ENCODE results near the gene NT5DC4.

- TF ChIP-seq EGR1 (IDR thresholded peaks at IDR 0.05; ENCODE audit: borderline replicate concordance, low read depth, low read length) (no peak), CTCF (IDR thresholded peaks at IDR 0.05; ENCODE audit: control extremely low read depth in 1 of 3, insufficient read depth in 1 of 3, low read depth in 1 of 3, low read length in 3 of 3) (no peak), POLR2A (IDR thresholded peaks at IDR 0.05; ENCODE audit: control extremely low read depth in 1 of 2, low read depth in 2 of 2, low read length in 2 of 2) (no peak), YY1 (IDR thresholded peaks at IDR 0.05; ENCODE audit: low read depth, low read length) (no peak), EZH2 (IDR thresholded peaks at IDR 0.05; ENCODE audit: low read depth, low read length, severe bottlenecking) (no peak), POLR2AphosphoS5 (IDR thresholded peaks at IDR 0.05; ENCODE audit: low read depth, low read length) (no peak), MAFK (IDR thresholded peaks at IDR 0.05; ENCODE audit: low read depth, low read length) (no peak), CREB1 (IDR thresholded peaks at IDR 0.05) (no peak)
- TF ChIP-seq, protein P1, sequence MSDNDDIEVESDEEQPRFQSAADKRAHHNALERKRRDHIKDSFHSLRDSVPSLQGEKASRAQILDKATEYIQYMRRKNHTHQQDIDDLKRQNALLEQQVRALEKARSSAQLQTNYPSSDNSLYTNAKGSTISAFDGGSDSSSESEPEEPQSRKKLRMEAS (IDR thresholded peaks at IDR 0.05), result no peak
These were observed 26.6 kb upstream of the NT5DC4 start for GRCh38 chr2:112694182-112694581.

All from H1 (cell line).